Measurements from ENCODE around the gene RSPH6A. TPM values are rescaled to one million over a fixed set of nuclear protein-coding genes. Genes with fewer than 3 reads are reported as not detected.

Gene RSPH6A
- polyA plus RNA-seq, 6 donors from 2014 or later, result not detected

DNA sequence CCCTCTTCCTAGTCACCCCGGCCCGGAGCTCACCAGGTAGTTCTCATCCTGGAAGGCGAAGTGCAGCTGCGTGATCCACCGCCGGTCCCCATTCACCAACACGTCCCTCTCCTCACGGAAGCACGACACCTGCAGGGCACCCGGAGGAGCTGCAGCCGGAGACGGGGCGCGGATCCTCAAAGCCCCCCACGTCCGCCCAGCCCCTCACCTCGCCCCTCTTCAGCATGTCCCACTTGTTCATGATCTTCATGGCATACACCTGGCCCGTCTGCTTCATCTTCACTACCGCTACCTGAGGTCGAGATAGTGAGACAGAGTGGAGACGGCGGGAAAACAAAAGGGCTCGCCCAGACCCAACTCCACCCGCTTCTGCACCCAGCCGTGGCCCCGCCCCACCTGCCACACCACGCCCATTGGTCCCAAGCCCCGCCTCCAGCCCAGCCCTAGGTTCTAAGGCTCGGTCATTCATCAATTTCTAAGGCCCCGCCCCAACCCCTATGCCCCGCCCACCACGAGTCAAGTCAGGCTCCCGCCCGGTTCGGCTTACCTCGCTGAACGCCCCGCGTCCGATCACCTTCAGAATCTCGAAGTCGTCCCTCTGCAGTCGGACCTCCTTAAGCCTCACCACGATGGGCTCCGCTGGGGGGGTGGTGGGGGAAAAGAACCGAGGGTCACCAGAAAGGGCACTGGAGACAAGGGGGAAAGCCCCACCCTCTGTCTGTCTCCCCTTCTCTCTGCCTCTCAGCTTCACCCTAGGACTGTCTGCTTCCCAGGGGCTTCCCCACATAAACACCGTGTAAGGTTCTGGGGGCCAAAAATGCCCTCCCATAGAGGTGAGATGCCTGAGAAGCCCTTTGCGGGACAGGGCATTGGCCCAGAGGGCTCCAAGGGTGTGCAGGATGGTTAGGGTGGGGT lies 35.6 kb downstream of the RSPH6A start:
- H3K9me3 Mint-ChIP-seq, result no peaks in the 10 kb centered on the region
- H3K4me3 Mint-ChIP-seq, result peak overlapping the region; percentile 58 to 91 (median 86)
- ATAC-seq (ENCODE audit: low read depth in 2 of 2) (peak; percentile 91 to 92), DNase-seq (peak; percentile 76)
- H3K27me3 Mint-ChIP-seq, result peaks cover 0 to 13% (median 12%) of the 10 kb centered on the region in 3 donors
- H3K36me3 Mint-ChIP-seq, result peaks cover 0 to 8% of the 10 kb centered on the region in 2 donors
- H3K27ac Mint-ChIP-seq, result peak overlapping the region in 3 of 6 donors; percentile 66 to 82 (median 73)
- peaks cover 23 to 31% (median 30%) of the 10 kb centered on the region in 3 donors for H3K4me1 Mint-ChIP-seq

DNA sequence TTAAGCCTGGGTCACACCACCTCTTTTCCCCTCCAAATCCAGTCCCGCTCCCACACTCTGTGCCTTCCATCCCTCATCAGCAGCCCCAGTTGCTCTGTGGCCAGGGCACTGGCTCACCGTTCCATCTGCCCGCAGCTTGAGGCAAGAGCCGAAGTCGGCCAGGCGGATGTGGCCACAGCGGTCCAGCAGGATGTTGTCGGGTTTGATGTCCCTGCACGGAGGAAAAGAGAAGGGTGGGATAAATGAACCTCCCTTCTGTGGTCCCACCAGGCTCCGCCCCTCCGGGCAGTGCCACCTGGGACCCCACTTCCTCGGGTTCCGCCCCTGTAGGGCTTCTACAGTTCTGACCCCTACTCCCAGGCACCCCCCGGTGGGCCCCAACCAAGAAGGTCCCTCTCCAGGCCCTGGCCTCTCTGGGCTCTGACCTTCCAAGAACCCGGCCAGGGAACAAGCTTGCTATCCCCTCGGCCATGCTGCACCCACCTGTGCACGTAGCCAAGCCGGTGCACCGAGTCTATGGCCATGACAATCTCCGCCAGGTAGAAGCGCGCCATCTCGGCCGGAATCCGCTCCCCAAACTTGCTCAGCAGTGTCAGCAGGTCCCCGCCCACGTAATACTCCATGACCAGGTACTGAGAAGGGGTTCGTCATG lies 37.0 kb downstream of the RSPH6A start:
- Mint-ChIP-seq H3K27me3 (peaks cover 0 to 13% (median 12%) of the 10 kb centered on the region in 3 donors), H3K36me3 (peaks cover 0 to 8% of the 10 kb centered on the region in 2 donors), H3K4me3 (peak overlapping the region in 6 of 8 donors; percentile 29 to 89 (median 84)), H3K9me3 (no peaks in the 10 kb centered on the region), H3K27ac (no peak overlapping the region), H3K4me1 (peaks cover 23 to 31% (median 31%) of the 10 kb centered on the region in 3 donors)
- no peak for ATAC-seq (ENCODE audit: low read depth in 2 of 2)
- DNase-seq, result no peak

DNA sequence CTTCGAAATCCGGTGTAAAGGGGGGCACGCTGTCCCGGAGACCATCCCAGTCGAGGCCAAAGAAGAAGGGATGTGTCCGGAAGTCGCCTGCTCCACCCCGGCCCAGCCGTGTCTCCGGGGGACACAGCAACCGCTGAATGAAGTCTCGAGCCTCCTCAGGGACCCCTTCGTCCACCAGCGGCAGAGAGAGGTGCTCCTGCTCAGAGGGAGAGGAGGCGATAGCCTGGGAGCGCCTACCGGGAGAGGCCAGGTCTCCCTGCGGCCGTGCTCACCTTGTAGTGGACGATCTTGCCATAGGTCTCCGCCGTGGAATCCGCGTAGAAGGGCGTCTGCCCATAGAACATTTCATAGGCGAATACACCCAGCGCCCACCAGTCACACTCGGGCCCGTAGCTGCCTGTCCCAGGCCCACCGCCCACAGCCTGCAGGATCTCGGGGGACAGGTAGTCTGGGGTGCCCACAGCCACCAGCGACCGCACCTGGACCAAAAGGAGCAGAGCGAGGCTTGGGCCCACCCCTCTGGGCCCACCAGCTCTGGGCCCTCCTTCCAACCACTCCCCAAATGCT lies 37.6 kb downstream of the RSPH6A start:
- peaks cover 0 to 8% of the 10 kb centered on the region in 2 donors for H3K36me3 Mint-ChIP-seq
- H3K4me1 Mint-ChIP-seq, result peaks cover 23 to 31% (median 31%) of the 10 kb centered on the region in 3 donors
- H3K4me3 Mint-ChIP-seq, result peak overlapping the region in 3 of 8 donors; percentile 23 to 68 (median 29)
- no peak for ATAC-seq (ENCODE audit: low read depth in 2 of 2)
- H3K9me3 Mint-ChIP-seq, result no peaks in the 10 kb centered on the region
- H3K27ac Mint-ChIP-seq, result no peak overlapping the region
- DNase-seq, result no peak
- H3K27me3 Mint-ChIP-seq, result peaks cover 0 to 13% (median 12%) of the 10 kb centered on the region in 3 donors

DNA sequence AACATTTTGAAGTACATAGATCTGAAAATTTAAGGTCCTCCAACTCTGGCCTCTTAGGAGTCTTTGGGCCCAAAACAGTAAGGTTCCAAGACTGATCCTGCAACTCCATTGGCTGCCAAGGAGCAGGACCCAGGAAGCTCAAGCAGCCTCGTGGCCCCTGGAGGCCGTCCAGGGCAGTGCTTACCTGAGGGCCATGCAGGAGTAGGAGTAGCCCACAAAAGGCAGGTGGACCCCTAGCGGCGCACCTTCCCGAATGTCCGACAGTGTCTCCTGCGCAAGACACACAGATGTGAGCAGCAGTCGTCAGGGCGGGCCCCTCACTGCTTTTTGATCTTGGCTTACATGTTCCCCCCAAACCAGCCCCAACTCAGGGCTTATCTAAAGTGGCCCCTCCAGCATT lies 40.3 kb downstream of the RSPH6A start:
- Mint-ChIP-seq H3K36me3 (peaks cover 0 to 8% of the 10 kb centered on the region in 2 donors), H3K4me3 (no peak overlapping the region), H3K27ac (no peak overlapping the region), H3K4me1 (peaks cover 28 to 29% (median 29%) of the 10 kb centered on the region in 3 donors), H3K27me3 (peaks cover 0 to 11% (median 9%) of the 10 kb centered on the region in 3 donors), H3K9me3 (no peaks in the 10 kb centered on the region)
- DNase-seq, result no peak
- no peak for ATAC-seq (ENCODE audit: low read depth in 2 of 2)

DNA sequence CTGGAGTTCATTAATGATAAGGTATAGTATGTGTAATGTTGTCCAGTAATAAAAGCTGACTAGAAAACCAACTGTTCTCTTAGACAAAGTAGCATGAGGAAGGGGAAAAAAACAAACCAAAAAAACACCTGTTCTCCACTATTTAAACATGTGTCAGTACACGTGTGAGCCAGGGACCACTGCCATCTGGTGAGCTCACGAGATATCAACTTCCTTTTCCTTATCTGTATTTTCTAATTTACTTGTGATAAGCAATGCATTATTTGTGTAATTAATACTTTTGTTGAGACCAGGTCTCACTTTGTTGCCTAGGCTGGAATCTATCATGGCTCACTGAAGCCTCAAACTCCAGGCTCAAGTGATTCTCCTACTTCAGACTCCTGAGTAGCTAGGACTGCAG lies 41.7 kb downstream of the RSPH6A start:
- Mint-ChIP-seq H3K4me1 (peaks cover 18 to 26% (median 25%) of the 10 kb centered on the region in 3 donors), H3K9me3 (no peaks in the 10 kb centered on the region), H3K27me3 (no peaks in the 10 kb centered on the region), H3K4me3 (peak overlapping the region in 1 of 8 donors; percentile 25), H3K36me3 (no peaks in the 10 kb centered on the region), H3K27ac (peak overlapping the region in 1 of 6 donors; percentile 65)
- ATAC-seq (ENCODE audit: low read depth in 2 of 2), result no peak
- DNase-seq, result no peak

DNA sequence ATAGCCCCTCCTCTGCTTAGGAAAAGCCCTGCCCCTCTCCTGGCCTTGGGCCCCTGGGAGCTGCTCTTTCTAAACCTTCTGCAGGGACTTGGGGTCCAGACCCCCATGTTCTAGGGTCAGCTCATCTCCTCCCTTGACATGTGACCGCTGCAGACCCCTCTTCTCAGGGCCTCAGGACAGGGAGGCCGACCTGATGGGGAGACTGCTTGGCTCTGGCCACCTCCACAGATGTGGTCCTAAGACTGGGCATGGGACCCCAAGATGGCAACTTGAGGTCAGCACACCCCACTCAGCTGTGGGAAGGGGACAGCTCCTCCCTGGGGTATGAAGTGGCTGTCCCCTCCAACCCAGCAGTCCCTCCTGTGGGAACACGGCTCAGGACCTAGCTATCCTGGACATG lies 42.2 kb downstream of the RSPH6A start:
- no peak for ATAC-seq (ENCODE audit: low read depth in 2 of 2)
- no peaks in the 10 kb centered on the region for H3K27me3 Mint-ChIP-seq
- peak overlapping the region in 1 of 6 donors; percentile 65 for H3K27ac Mint-ChIP-seq
- H3K36me3 Mint-ChIP-seq, result no peaks in the 10 kb centered on the region
- peak overlapping the region in 1 of 8 donors; percentile 25 for H3K4me3 Mint-ChIP-seq
- no peak for DNase-seq
- peaks cover 17 to 25% (median 23%) of the 10 kb centered on the region in 3 donors for H3K4me1 Mint-ChIP-seq
- no peaks in the 10 kb centered on the region for H3K9me3 Mint-ChIP-seq

DNA sequence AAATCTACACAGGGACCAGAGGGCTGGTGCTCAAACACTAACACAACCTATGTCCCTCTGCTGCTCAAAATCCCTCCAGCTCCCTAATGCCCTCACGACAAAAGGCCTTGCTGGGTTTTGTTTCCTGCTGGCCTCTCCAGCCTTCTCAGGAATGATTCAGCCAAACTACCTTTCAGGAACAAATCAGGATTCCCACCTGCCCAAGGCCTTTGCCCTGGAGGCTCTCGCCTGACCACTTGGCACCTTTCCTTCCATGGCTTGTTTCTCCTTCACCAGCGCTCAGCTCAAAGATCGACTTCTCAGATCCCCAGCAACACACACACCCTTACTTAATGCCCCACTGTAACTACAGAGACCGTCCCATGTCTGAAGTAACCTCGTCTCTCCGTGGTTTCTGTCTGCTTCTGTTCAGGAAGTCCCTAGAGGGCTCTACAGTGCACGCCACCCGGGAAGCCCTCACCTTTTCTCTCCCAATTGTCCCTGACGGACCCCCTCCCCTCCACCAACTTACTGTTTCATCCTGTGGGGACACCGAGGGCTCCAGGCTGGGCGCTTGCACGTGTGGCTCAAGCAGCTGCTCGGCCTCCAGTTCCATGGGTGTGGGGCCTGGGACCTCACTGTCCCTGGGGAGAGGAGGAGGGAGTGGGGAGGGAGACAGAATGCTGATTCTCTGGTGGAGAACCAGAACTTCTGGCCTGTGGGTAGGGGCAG lies 42.8 kb downstream of the RSPH6A start:
- Mint-ChIP-seq H3K4me1 (peaks cover 17 to 26% (median 26%) of the 10 kb centered on the region in 3 donors), H3K4me3 (peak overlapping the region in 6 of 8 donors; percentile 15 to 70 (median 40))

DNA sequence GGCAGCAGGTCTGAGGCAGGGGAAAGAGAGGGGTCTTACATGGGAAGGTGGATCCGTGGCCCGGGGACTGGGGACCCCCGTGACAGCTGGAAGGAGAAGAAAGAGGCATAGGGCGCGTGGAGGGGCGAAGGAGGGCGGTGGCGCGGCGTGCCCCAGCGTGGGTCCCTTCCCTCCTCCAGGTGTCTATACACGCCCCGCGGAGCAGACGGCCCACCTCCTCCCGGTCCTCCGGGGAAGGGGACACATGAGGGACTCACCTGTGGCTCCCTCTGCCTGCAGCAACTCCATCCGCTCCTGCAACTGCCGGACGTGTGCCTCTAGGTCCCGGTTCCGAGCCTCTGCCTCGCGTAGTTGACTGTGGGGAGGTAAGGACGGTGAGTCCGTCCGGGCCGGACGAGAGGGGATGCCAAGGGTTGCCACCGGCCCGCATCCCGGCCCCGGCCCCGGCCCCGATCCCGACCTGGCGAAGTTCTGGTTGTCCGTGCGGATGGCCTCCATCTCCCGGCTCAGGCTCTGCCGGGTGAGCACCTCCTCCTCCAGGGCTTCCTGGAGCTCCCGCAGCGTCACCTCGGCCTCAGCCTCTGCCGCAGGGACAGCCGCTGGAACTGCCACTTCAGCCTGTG lies 43.7 kb downstream of the RSPH6A start:
- Mint-ChIP-seq H3K36me3 (no peaks in the 10 kb centered on the region), H3K9me3 (no peaks in the 10 kb centered on the region), H3K4me3 (peak overlapping the region in 7 of 8 donors; percentile 63 to 92 (median 82)), H3K27ac (peak overlapping the region in 1 of 6 donors; percentile 93), H3K4me1 (peaks cover 17 to 29% (median 28%) of the 10 kb centered on the region in 3 donors), H3K27me3 (peaks cover 0 to 8% (median 0%) of the 10 kb centered on the region in 3 donors)
- DNase-seq, result no peak
- ATAC-seq (ENCODE audit: low read depth in 2 of 2), result no peak

More for the DNA sequence above, 42.8 kb downstream of the RSPH6A start:
- H3K27me3 Mint-ChIP-seq, result peaks cover 0 to 5% (median 0%) of the 10 kb centered on the region in 3 donors
- no peaks in the 10 kb centered on the region for H3K9me3 Mint-ChIP-seq
- H3K36me3 Mint-ChIP-seq, result no peaks in the 10 kb centered on the region
- peak overlapping the region in 2 of 6 donors; percentile 28 to 89 for H3K27ac Mint-ChIP-seq
- no peak for DNase-seq
- ATAC-seq (ENCODE audit: low read depth in 2 of 2), result no peak

DNA sequence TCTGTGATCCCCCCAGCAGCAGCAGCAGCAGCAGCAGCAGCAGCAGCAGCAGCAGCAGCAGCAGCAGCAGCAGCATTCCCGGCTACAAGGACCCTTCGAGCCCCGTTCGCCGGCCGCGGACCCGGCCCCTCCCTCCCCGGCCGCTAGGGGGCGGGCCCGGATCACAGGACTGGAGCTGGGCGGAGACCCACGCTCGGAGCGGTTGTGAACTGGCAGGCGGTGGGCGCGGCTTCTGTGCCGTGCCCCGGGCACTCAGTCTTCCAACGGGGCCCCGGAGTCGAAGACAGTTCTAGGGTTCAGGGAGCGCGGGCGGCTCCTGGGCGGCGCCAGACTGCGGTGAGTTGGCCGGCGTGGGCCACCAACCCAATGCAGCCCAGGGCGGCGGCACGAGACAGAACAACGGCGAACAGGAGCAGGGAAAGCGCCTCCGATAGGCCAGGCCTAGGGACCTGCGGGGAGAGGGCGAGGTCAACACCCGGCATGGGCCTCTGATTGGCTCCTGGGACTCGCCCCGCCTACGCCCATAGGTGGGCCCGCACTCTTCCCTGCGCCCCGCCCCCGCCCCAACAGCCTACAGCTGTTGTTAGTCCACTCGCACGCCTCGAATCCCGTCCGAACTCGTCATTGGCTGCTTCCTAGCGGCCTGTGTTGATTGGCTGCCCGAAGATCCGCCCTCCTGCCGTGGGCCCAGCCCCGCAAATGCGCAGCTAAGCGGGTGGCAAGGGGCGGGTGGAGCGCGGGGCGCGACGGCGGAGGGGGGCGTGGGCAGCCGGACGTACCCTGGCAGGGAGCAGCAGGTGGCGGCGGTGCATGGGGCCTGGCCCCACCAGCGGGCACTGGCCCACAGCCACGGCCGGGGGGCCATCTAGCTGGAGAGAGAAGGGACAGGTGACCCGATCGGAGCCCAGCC lies 44.7 kb downstream of the RSPH6A start:
- H3K4me1 Mint-ChIP-seq, result peaks cover 17 to 29% (median 28%) of the 10 kb centered on the region in 3 donors
- no peaks in the 10 kb centered on the region for H3K9me3 Mint-ChIP-seq
- H3K27ac Mint-ChIP-seq, result peak overlapping the region in 5 of 6 donors; percentile 83 to 93 (median 91)
- peak overlapping the region; percentile 82 to 95 (median 92) for H3K4me3 Mint-ChIP-seq
- H3K27me3 Mint-ChIP-seq, result peaks cover 0 to 17% (median 9%) of the 10 kb centered on the region in 3 donors
- ATAC-seq (ENCODE audit: low read depth in 2 of 2) (peak; percentile 73 to 74), DNase-seq (peak; percentile 91)
- H3K36me3 Mint-ChIP-seq, result no peaks in the 10 kb centered on the region

DNA sequence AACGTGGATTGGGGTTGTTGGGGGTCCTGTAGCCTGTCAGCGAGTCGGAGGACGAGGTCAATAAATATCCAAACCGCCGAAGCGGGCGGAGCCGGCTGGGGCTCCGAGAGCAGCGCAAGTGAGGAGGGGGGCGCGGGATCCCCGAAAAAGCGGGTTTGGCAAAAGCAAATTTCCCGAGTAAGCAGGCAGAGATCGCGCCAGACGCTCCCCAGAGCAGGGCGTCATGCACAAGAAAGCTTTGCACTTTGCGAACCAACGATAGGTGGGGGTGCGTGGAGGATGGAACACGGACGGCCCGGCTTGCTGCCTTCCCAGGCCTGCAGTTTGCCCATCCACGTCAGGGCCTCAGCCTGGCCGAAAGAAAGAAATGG lies 45.3 kb downstream of the RSPH6A start:
- Mint-ChIP-seq H3K36me3 (no peaks in the 10 kb centered on the region), H3K4me3 (peak overlapping the region; percentile 82 to 95 (median 92)), H3K27ac (peak overlapping the region; percentile 83 to 98 (median 92)), H3K9me3 (no peaks in the 10 kb centered on the region), H3K4me1 (peaks cover 17 to 29% (median 28%) of the 10 kb centered on the region in 3 donors), H3K27me3 (peaks cover 0 to 24% (median 15%) of the 10 kb centered on the region in 3 donors)
- peak; percentile 37 to 43 for ATAC-seq (ENCODE audit: low read depth in 2 of 2)
- DNase-seq, result no peak

DNA sequence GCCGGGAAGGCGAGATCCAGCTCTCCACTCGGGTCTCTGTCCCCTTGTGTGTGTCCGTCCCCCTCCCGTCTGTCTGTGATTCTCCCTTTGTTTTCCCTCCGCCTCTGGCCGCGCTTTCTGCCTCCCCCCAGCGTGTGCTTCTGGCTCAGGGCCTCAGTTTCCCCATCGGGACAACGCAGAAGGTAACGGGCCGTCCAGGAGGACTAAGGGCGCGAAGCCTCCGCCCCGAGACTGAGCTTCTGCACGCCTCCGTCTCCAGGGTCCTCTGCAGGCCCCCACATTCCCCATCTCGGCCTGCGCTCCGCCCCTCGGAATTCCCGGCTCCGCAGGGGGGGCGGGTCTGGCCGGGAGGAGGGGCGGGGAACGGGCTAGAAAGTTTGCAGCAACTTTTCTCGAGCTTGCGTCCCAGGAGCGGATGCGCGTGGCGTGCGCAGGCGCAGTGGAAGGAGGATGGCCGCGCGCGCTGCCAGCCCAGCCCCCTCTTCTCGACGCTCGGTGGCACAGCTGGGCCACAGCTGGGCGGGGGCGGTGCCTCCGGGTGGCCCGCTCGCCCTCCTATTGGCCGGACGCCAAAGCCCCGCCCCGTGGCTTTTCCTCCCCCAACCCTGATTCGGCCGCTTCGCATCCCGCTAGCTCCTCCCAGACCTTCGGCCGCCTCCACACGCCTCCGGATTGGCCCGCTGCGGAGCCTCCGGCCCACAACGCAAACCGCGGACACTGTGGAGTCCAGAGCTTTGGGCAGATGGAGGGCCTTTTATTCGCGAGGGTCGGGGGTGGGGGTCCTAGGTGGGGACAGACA lies 45.9 kb downstream of the RSPH6A start, which contains the start of gene SIX5:
TSS of gene SIX5 (minus strand) at position 269 of the 799 bp plus-strand sequence. CDS start 408 bp downstream, outside the sequence.
- Mint-ChIP-seq H3K36me3 (no peaks in the 10 kb centered on the region), H3K4me1 (peaks cover 17 to 29% (median 28%) of the 10 kb centered on the region in 3 donors), H3K4me3 (peak within 1 kb of the TSS; percentile 82 to 95 (median 92)), H3K27ac (peak within 1 kb of the TSS; percentile 83 to 98 (median 92)), H3K27me3 (peaks cover 0 to 28% (median 20%) of the 10 kb centered on the region in 3 donors), H3K9me3 (no peaks in the 10 kb centered on the region)
- DNase-seq, result peak; percentile 90
- ATAC-seq (ENCODE audit: low read depth in 2 of 2), result peak; percentile 54 to 57

Measured in naive B cell (primary cell).